HL-60 (cell line): ENCODE data around the gene PGRMC1.

Experiments used
- DNase-seq, 2 experiments: peaks; one replicate each; pipeline ENCODE4 v3.0.0-alpha.2; 2010 to 2020; ENCODE audit warnings: low read depth in 1 of 2, low spot score in 1 of 2
- H3K27ac ChIP-seq: fragments of 250-450 bp; sonication (Bioruptor Pico); replicated peaks from 2 replicates; pipeline ENCODE4 v1.5.1; 2020; ENCODE audit warnings: mild to moderate bottlenecking, moderate library complexity
- H3K27me3 ChIP-seq: fragments of 250-450 bp; sonication (Bioruptor Pico); 2 replicates; pipeline ENCODE4 v1.5.1; 2021; ENCODE audit warnings: mild to moderate bottlenecking, moderate library complexity; ENCODE audit not compliant: insufficient read depth, poor library complexity, severe bottlenecking
- H3K4me3 ChIP-seq: replicated peaks from 2 replicates; pipeline ENCODE4 v1.5.1; 2011; ENCODE audit warnings: mild to moderate bottlenecking, control low read depth, low read length; ENCODE audit not compliant: insufficient read depth
- CTCF ChIP-seq: IDR thresholded peaks from one replicate; pipeline ENCODE4 v1.5.1; 2011; ENCODE audit warnings: low read length, control low read depth, inconsistent platforms; ENCODE audit not compliant: insufficient read depth
- GABPA ChIP-seq: IDR thresholded peaks from 2 replicates; pipeline ENCODE4 v1.6.1; 2012; ENCODE audit warnings: low read depth
- POLR2AphosphoS5 ChIP-seq: IDR thresholded peaks from 2 replicates; pipeline ENCODE4 v1.6.1; 2012; ENCODE audit warnings: low read depth
- REST ChIP-seq: IDR thresholded peaks from 2 replicates; pipeline ENCODE4 v1.6.1; 2012; ENCODE audit warnings: low read depth; ENCODE audit not compliant: insufficient replicate concordance
- SPI1 ChIP-seq: IDR thresholded peaks from 2 replicates; pipeline ENCODE4 v1.6.1; 2012; ENCODE audit warnings: low read depth, mild to moderate bottlenecking, borderline replicate concordance
- long read RNA-seq: library from polyadenylated mRNA; unstranded; transcript quantifications from one replicate; pipeline ENCODE4 v2.0.0, GENCODE V29; 2020

Gene PGRMC1
- long read RNA-seq, transcript PGRMC1-201 (3 exons, 1,911 nt): major isoform, 461 of 469 reads
- long read RNA-seq, partial matches to known transcripts: 1 of 469 reads
- long read RNA-seq, other reads (novel, unspliced or antisense): 6 of 469 reads

GRCh38 chrX:119235872-119236622 lies at the start of gene PGRMC1:
TSS of gene PGRMC1 (plus strand) at chrX:119236285. CDS start at chrX:119236364, 79 bp downstream.
- no peaks in the 10 kb centered on the region for H3K27me3 ChIP-seq
- TF ChIP-seq GABPA: no peak
- peak; percentile 45 for TF ChIP-seq REST
- peak; percentile 83 for TF ChIP-seq POLR2AphosphoS5
- no peak for TF ChIP-seq SPI1
- TF ChIP-seq CTCF: no peak
- peak within 1 kb of the TSS; percentile 71 for H3K4me3 ChIP-seq
- peak; percentile 48 to 70 for DNase-seq
- peak within 1 kb of the TSS; percentile 75 for H3K27ac ChIP-seq

- no peak for TF ChIP-seq POLR2AphosphoS5
- TF ChIP-seq GABPA: no peak
- no peak for TF ChIP-seq SPI1
- no peak for TF ChIP-seq REST
- TF ChIP-seq CTCF: no peak
- no peak for DNase-seq
- H3K27me3 ChIP-seq: no peaks in the 10 kb centered on the region
- H3K27ac ChIP-seq: no peak overlapping the region
- no peak overlapping the region for H3K4me3 ChIP-seq
Observed at GRCh38 chrX:119186763-119187162, 49.3 kb upstream of the PGRMC1 start.

- no peak for DNase-seq
- Histone ChIP-seq H3K4me3 (no peak overlapping the region), H3K27me3 (no peaks in the 10 kb centered on the region), H3K27ac (no peak overlapping the region)
- TF ChIP-seq POLR2AphosphoS5 (no peak), GABPA (no peak), CTCF (no peak), REST (no peak)
Observed at GRCh38 chrX:119187298-119187697, 48.8 kb upstream of the PGRMC1 start.
